OCI-LY7 (cell line): ENCODE data around the gene C12orf57.

Source experiments
- CTCF ChIP-seq: fragments of 200-600 bp; sonication (generic); conservative IDR thresholded peaks from 2 replicates; pipeline ENCODE4 v1.5.1; 2014; ENCODE audit warnings: mild to moderate bottlenecking, antibody characterized with exemption, low read length, moderate library complexity, mixed read lengths
- EZH2phosphoT487 ChIP-seq: fragments of 200-600 bp; sonication (generic); IDR thresholded peaks from 2 replicates; pipeline ENCODE4 v1.6.1; 2018; ENCODE audit warnings: low read depth, borderline replicate concordance, mild to moderate bottlenecking, mixed run types, antibody characterized with exemption, low read length, moderate library complexity, mixed read lengths

- TF ChIP-seq CTCF (no peak), EZH2phosphoT487 (no peak)
Observed at GRCh38 chr12:6905414-6906040, 38.3 kb upstream of the C12orf57 start.
